ENCODE results near the gene PCSK6. TPM values are rescaled to one million over a fixed set of nuclear protein-coding genes. Genes with fewer than 3 reads are reported as not detected.

The PCSK6 gene
- total RNA-seq, 2 donors from 2014 or later: 14.5 to 20.2 TPM

GRCh38 chr15:101525087-101525669 lies 35.7 kb upstream of the PCSK6 start:
- intact Hi-C loops (cut with DNase I): no loop called here
- no peak for DNase-seq
- ATAC-seq: no peak

DNA sequence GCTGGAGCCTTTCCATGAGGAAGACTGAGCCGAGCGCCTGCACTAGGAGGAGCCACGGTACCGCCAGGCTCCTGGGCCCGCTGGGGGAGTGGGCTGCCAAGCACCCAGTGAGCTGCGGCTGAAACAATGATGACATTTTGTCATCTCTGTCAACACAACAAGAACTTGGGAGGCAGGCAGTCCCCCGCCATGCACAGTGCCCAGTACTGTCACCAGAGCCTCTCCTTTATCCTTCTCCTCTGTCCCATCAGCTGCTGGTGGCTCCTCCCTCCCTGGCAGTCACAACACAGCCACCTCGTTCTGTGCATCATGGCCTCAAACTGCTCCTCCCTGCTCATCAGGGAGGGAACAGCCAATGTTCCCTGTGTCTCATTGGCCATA lies 34.0 kb upstream of the PCSK6 start:
- intact Hi-C loops (cut with DNase I): no loop called here
- ATAC-seq (no peak), DNase-seq (no peak)

DNA sequence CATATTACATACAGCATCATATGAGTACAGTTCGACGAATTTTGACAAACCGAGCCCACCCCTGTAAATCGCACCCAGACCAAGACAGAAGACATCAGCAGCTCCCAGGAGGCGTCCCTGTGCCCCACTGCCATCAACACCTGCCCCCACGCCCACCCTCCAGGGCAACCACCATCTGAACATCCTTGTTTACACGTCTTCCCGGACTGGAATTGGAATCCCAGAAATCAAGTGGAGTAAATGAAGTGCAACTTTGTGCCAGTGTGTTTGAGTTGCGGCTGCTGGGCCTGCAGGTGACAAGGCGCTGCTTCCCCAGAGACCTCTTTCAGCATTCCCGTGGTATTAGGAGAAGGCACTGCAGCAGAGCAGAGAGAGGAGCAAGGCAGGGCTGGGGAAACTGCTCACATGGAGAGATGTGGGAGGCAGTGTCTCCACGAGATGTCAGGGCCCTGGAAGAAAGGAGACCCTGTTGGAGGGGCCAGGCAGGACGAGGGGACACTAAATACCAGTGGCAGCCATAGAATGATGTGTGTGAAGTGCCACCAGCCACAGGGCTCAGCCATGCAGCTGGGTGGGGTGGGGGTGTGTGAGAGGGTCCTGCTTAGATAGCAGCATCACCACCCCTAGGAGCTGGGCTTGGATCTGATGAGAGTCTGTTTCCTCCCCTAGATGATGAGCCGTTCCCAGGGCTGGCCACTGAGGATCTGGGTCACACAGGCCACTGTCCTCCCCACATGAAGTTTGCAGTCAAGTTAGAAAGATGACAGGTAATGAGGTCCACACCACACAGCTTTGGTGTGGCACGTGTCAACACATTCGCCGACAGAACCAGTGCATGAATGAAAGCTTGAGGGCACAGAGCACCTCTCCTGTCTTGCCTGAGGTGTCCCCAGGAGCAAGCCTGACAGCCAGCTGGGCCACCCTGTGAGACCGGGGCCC lies 33.4 kb upstream of the PCSK6 start:
- intact Hi-C loops (cut with DNase I): no loop called here
- no peak for ATAC-seq
- no peak for DNase-seq

DNA sequence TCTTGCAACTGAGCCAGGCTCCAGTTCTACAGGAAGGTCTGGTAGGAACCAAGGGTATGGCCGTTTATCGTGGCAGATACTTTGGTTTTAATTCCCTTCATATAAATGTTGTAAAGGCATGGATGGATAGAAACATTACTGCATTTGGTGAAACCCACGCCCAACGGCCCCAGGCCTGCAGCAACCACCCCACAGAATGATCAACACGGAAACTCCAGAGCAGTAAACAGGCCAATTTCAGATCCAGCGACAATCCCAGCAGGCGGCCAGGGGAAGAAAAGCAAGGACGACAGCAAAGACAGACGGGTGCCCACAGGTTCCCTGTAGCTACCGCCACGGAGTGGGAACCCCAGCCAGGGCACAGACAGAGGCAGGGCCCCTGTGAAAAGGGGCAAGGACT lies 32.6 kb upstream of the PCSK6 start:
- intact Hi-C loops (cut with DNase I): no loop called here
- DNase-seq (no peak), ATAC-seq (no peak)

- no peak for ATAC-seq
- intact Hi-C loops (cut with DNase I): no loop called here
- no peak for DNase-seq
Observed at GRCh38 chr15:101521591-101521990, 32.1 kb upstream of the PCSK6 start.

- intact Hi-C loops (cut with DNase I): no loop called here
- DNase-seq: no peak
- ATAC-seq: no peak
Observed at GRCh38 chr15:101521069-101521468, 31.6 kb upstream of the PCSK6 start.

DNA sequence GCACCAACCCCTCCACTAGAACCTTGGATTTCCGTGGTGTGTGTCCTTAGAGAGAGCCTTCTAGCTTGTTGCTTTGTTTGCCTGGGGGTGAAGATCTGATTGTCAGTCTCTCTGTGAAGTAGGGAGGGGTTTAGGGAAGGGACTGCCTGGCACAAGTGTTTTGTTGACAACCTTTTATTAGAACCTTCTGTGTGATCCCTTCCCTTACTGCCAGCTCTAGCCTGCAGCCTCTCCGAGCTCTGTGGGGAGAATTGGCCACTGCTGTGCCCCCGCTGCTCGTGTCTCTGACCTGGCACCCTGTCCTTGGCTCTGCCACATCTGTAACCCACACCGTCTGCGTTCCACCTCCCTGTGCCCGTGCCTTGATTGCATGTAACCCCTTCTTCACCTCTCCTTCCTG lies 30.9 kb upstream of the PCSK6 start:
- intact Hi-C loops (cut with DNase I): no loop called here
- DNase-seq: no peak

GRCh38 chr15:101517504-101517903 lies 28.0 kb upstream of the PCSK6 start:
- intact Hi-C loops (cut with DNase I): no loop called here
- no peak for DNase-seq
- no peak for ATAC-seq

More for the DNA sequence above, 30.9 kb upstream of the PCSK6 start:
- ATAC-seq: no peak

GRCh38 chr15:101514318-101514717 lies 24.8 kb upstream of the PCSK6 start:
- DNase-seq (no peak), ATAC-seq (no peak)
- intact Hi-C loops (cut with DNase I): no loop called here

- no peak for ATAC-seq
- no peak for DNase-seq
- intact Hi-C loops (cut with DNase I): no loop called here
Observed at GRCh38 chr15:101511717-101512116, 22.2 kb upstream of the PCSK6 start.

DNA sequence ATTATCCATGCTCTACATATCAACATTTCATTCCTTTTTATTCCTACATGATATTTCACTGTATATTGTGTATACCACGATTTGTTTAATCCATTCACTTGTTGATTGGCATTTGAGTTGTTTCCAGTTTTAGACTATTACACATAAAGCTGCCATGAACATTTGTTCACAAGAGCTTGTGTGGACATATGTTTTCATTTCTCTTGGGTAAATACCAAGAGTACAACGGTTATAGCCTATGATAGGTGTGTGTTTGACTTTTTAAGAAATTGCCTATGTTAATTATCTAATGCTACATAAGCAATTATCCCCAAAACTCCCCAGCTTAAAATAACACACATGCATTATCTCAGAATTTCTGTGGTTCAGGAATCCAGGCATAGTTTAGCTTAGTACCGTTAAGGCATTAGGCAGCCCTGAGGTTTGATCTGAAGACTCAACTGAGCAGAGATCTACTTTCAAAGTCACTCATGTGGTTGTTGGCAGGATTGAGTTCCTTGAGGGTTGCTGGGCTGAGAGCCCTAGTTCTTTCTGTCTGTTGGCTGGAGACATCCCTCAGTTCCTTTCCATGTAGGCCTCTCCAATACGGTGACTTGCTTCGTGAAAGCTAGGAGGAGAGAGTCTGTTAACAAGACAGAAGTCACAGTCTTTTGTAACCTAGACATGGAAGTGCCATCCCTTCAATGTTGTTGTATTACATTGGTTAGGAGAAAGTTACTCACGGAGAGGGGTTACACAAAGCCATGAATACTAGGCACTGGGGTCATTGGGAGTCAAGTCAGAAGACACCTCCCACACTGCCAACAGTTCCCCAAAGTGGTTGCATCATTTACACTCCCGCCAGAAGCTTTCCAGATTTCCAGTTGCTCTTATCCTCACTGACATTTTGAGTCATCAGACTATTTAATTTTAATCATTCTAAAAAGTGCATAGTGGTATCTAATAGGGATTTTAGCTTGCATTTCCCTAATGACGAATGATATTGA lies 21.0 kb upstream of the PCSK6 start:
- DNase-seq (no peak), ATAC-seq (no peak)
- intact Hi-C loops (cut with DNase I): no loop called here

GRCh38 chr15:101509279-101509678 lies 19.8 kb upstream of the PCSK6 start:
- no peak for ATAC-seq
- no peak for DNase-seq
- intact Hi-C loops (cut with DNase I): loop anchor here in 1 of 2 donors (10.0 kb wide), 1 partner anchor 194 kb away; no protein-coding TSS in a partner anchor

- intact Hi-C loops (cut with DNase I): loop anchor here in 1 of 2 donors (10.0 kb wide), 1 partner anchor 192 kb away; no protein-coding TSS in a partner anchor
Observed at GRCh38 chr15:101506491-101506890, 17.0 kb upstream of the PCSK6 start.

DNA sequence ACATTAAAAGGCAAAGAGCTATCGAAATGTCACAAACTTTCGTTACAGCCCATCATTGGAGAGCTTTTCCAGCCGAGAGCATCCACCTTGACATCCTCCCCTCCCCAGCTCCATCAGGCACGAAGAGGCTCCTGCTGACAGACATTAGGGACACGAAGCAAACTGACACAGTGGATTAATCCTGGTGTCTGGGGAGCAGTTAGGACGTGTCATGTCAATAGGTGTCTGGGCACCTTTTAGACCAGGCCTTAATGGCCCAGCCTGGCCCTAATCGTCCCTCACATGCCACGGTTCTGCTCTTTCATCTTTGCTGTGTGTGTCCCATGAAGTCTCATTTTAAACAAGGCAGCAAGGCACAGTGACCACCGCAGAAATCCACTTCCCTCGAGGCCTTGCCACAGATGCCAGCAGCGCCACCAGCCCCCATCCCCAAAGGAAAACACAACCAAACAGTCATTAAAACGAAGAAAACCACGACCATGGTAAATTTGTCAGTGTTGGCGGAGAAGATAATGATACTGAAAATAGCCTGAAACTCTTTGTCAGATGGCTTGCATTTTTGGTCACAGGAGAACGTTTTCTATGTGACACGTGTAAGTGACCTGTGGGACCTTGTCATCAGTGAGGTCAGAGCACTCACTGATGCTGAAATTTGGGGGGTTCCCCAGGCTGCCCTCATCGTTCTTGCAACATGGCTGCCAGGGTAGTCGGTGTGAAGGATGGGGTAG lies 16.3 kb upstream of the PCSK6 start:
- no peak for ATAC-seq

More at GRCh38 chr15:101506491-101506890, 17.0 kb upstream of the PCSK6 start:
- no peak for ATAC-seq
- DNase-seq: no peak

DNA sequence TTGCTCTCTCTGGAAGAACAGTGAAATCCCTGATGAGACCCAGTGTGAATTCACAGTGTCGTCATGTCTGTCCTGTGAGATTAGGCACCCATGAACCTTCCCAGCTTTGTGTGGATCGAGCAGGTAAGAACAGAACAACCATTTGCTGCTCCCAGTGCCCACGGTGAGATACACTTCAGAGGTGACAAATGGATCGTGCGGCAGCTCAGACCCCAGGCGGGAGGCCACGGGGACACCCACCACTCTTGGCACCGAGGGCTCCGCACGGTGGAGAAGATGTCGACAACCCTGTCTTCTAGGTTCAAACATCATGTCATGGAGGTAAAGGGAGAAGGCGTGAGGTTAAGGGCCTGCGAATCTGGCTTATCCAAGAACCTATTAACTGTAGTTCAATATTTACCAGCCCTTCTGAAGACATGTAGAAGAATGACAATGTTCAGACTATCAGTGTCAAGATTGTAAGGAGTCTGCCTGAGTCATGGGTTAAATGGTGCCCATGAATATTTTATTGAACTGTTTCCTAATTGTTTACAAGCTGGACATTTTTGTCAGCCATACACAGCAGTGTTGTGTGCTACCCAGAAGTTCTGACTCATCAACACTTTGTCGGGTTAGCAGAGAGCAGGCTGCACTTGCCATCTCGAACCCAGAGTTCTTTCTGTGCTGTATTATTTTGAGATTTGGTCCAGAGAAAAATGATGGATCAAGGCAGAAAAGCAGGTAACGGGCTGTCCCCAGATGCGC lies 15.5 kb upstream of the PCSK6 start:
- DNase-seq (no peak), ATAC-seq (no peak)
- intact Hi-C loops (cut with DNase I): loop anchor here in 1 of 2 donors (10.0 kb wide), 1 partner anchor 190 kb away; no protein-coding TSS in a partner anchor

More for the DNA sequence above, 16.3 kb upstream of the PCSK6 start:
- intact Hi-C loops (cut with DNase I): loop anchor here in 1 of 2 donors (10.0 kb wide), 1 partner anchor 191 kb away; no protein-coding TSS in a partner anchor
- no peak for DNase-seq

- DNase-seq (no peak), ATAC-seq (no peak)
- intact Hi-C loops (cut with DNase I): loop anchor here in 1 of 2 donors (10.0 kb wide), 1 partner anchor 190 kb away; no protein-coding TSS in a partner anchor
Observed at GRCh38 chr15:101504373-101504772, 14.9 kb upstream of the PCSK6 start.

DNA sequence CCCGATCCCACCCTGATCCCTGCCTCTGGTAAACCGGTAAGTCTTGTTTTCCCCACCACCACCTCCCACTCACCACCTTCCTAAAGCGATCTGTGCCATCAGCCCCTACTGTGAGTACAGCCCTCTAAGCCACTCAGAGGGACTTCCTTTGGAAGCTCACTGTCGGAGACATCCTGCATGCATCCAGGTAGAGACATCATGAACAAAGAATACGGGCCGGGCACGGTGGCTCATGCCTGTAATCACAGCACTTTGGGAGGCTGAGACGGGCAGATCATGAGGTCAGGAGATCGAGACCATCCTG lies 13.7 kb upstream of the PCSK6 start:
- DNase-seq (no peak), ATAC-seq (no peak)
- intact Hi-C loops (cut with DNase I): loop anchor here in 1 of 2 donors (10.0 kb wide), 1 partner anchor 188 kb away; no protein-coding TSS in a partner anchor

All from left cardiac atrium (tissue), 4 donors.